HL-60 (cell line): ENCODE results near the gene FOXO6.

Source experiments
- GABPA ChIP-seq: IDR thresholded peaks from 2 replicates; pipeline ENCODE4 v1.6.1; 2012; ENCODE audit warnings: low read depth
- POLR2AphosphoS5 ChIP-seq: IDR thresholded peaks from 2 replicates; pipeline ENCODE4 v1.6.1; 2012; ENCODE audit warnings: low read depth
- SPI1 ChIP-seq: IDR thresholded peaks from 2 replicates; pipeline ENCODE4 v1.6.1; 2012; ENCODE audit warnings: low read depth, mild to moderate bottlenecking, borderline replicate concordance
- TF ChIP-seq, protein P1 (sequence below): IDR thresholded peaks from one replicate; pipeline ENCODE4 v1.5.1; 2011; ENCODE audit warnings: low read length, control low read depth, inconsistent platforms; ENCODE audit not compliant: insufficient read depth
- TF ChIP-seq, protein P2 (sequence below): IDR thresholded peaks from 2 replicates; pipeline ENCODE4 v1.6.1; 2012; ENCODE audit warnings: low read depth; ENCODE audit not compliant: insufficient replicate concordance

DNA sequence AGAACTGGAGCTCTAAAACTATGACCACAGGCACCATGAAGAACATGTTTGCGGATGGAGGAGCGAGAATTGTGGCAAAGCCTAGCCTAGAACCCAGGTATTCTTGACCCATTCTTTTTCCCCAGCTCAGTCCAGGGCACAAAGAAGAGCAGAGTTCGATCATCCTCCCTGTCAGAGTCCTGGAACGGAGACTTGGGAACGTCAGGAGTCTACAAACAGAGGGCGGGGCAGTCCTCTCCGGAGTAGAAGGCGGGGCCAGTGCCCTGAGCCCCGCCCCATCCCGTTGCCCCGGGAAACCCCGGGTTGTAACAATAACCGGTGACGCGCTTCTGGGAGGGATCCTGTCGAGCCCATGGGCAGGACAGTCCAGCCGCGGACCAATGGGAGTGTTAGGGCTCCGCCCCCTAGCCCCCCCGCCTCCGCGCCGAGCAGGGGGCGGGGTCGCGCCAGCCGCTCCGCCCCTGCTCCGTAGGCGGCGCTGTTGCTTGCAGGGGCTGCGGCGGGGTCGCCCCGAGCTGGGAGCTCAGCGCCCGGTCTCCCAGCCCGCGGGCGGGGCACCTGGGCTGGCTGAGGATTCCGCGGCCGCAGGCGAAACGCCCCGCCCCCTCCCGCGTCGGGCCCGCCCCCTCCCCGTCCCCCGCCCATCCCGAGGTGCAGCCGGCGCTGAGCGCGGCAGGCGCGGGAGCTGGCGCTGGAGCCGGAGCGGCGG is at the start of gene FOXO6:
- TF ChIP-seq, protein P1, sequence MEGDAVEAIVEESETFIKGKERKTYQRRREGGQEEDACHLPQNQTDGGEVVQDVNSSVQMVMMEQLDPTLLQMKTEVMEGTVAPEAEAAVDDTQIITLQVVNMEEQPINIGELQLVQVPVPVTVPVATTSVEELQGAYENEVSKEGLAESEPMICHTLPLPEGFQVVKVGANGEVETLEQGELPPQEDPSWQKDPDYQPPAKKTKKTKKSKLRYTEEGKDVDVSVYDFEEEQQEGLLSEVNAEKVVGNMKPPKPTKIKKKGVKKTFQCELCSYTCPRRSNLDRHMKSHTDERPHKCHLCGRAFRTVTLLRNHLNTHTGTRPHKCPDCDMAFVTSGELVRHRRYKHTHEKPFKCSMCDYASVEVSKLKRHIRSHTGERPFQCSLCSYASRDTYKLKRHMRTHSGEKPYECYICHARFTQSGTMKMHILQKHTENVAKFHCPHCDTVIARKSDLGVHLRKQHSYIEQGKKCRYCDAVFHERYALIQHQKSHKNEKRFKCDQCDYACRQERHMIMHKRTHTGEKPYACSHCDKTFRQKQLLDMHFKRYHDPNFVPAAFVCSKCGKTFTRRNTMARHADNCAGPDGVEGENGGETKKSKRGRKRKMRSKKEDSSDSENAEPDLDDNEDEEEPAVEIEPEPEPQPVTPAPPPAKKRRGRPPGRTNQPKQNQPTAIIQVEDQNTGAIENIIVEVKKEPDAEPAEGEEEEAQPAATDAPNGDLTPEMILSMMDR, result no peak
- TF ChIP-seq GABPA (no peak), POLR2AphosphoS5 (no peak), SPI1 (no peak)
- TF ChIP-seq, protein P2, sequence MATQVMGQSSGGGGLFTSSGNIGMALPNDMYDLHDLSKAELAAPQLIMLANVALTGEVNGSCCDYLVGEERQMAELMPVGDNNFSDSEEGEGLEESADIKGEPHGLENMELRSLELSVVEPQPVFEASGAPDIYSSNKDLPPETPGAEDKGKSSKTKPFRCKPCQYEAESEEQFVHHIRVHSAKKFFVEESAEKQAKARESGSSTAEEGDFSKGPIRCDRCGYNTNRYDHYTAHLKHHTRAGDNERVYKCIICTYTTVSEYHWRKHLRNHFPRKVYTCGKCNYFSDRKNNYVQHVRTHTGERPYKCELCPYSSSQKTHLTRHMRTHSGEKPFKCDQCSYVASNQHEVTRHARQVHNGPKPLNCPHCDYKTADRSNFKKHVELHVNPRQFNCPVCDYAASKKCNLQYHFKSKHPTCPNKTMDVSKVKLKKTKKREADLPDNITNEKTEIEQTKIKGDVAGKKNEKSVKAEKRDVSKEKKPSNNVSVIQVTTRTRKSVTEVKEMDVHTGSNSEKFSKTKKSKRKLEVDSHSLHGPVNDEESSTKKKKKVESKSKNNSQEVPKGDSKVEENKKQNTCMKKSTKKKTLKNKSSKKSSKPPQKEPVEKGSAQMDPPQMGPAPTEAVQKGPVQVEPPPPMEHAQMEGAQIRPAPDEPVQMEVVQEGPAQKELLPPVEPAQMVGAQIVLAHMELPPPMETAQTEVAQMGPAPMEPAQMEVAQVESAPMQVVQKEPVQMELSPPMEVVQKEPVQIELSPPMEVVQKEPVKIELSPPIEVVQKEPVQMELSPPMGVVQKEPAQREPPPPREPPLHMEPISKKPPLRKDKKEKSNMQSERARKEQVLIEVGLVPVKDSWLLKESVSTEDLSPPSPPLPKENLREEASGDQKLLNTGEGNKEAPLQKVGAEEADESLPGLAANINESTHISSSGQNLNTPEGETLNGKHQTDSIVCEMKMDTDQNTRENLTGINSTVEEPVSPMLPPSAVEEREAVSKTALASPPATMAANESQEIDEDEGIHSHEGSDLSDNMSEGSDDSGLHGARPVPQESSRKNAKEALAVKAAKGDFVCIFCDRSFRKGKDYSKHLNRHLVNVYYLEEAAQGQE, result no peak
